ENCODE measurements around the gene VAPB. TPM values are rescaled to one million over a fixed set of nuclear protein-coding genes. Genes with fewer than 3 reads are reported as not detected.

Gene VAPB
- total RNA-seq, 1 experiment from 2014 or later: 9.1 TPM

- peak; percentile 44 for DNase-seq (ENCODE audit: low spot score)
Measured at GRCh38 chr20:58482416-58482815, 93.4 kb downstream of the VAPB start.

DNA sequence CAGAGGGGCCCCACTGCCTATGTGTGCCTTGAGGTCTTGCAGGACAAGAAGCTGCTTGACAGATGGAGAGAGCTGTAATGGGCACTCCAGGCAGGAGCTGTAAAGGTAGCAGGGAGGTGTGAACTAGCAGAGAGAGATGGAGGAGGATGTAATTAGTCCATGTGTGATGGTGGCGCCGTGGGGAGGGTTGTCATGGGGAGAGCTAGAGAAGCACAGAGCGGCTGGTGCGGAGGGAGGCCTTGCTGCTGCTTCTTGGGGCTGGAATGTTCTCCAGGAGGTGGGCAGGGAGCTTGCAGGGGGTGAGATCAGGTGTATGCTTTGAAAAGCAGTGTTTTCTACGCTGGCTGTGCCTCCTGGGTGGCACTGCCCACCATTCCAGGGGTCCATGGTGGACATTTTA lies 94.0 kb downstream of the VAPB start:
- DNase-seq (ENCODE audit: low spot score): no peak

DNA sequence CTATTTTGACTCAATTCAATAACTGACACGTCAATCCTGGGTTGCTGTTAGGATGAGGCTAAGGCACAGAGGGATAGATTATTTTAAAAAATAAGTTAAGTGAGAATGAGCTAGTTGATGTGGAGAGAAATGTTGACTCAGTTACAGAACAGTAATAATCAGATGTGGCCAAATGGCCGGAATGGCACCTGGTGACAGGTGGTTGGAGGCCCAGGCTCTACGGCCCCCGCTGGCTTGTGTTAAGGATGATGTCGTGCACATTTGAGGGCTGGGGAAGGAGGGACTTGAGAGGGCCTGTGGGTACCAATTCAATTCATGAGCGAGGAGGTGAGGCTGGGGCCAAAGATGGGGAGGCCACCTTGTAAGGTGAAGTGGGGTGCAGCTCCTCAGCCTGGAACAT lies 94.4 kb downstream of the VAPB start:
- no peak for DNase-seq (ENCODE audit: low spot score)

- DNase-seq (ENCODE audit: low spot score): no peak
Measured at GRCh38 chr20:58485393-58485792, 96.4 kb downstream of the VAPB start.

DNA sequence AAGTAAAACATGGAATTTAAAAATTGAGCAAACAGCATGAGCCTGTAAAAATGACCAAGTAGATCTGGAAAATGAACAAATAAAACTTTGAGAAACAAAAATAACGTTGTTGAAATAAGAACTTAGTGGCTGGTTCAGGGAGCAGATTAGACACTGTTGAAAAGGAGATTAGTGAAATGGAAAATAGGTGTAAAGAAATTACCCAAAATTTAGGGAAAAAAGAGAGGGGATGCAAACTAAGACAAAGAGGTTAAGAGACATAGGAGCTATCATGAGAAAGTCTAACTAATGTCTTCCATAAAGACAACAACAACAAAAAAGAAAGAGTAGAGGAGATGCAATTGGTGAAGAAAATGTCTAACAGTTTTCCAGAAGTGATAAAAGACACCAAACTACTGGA lies 97.2 kb downstream of the VAPB start:
- no peak for DNase-seq (ENCODE audit: low spot score)

DNA sequence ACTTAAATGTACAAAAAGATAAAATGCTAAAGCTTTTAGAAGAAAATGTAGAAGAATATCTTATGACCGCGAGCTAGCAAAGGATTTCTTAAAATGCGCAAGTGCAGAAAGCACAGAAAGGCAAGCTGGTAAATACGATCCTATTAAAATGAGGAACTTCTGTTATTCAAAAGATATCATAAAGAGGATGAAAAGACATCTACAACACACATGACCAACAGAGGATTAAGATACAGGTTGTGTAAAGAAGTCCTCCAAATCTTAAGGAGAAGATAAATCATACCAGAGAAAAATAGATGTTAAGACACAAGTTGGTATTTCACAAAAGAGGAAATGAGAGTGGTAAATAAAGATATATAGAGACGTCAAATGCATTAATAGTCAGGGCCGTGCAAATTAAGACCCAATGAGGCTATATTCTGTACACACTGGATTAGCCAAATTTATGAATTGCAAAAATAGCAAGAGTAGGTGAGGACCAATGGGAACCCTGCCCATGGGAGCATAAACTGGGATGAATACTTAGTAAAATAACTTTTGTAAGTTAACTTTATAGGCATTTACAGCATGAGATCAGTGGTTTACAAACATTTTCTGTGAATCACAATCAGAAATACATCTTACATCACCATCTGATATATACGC lies 103.2 kb downstream of the VAPB start:
- no peak for DNase-seq (ENCODE audit: low spot score)

DNA sequence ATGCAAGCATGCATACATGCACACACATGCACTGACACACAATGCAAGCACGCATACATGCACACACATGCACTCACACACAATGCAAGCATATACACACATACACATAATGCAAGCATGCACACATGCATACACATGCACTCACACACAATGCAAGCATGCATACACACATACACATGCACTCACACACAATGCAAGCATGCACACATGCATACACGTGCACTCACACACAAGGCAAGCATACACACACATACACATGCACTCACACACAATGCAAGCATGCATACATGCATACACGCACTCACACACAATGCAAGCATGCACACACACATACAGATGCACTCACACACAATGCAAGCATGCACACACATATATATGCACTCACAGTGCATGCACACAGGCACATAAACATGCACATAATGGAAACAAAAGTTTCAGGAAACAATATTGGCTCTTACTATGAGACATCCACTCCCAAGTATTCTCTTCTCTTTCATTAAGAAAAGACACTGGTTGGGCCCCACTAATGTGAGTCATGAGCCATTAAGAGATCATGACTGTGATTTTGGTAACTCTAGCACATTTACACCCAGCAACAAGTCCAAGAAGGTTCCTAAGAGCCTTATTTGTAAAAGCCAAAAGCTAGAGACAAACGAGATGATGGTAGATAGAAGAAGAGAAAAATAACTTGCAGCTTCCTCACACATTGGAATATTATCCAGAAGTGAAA lies 103.9 kb downstream of the VAPB start:
- no peak for DNase-seq (ENCODE audit: low spot score)

GRCh38 chr20:58494923-58495622 lies 106.0 kb downstream of the VAPB start:
- DNase-seq (ENCODE audit: low spot score): no peak

DNA sequence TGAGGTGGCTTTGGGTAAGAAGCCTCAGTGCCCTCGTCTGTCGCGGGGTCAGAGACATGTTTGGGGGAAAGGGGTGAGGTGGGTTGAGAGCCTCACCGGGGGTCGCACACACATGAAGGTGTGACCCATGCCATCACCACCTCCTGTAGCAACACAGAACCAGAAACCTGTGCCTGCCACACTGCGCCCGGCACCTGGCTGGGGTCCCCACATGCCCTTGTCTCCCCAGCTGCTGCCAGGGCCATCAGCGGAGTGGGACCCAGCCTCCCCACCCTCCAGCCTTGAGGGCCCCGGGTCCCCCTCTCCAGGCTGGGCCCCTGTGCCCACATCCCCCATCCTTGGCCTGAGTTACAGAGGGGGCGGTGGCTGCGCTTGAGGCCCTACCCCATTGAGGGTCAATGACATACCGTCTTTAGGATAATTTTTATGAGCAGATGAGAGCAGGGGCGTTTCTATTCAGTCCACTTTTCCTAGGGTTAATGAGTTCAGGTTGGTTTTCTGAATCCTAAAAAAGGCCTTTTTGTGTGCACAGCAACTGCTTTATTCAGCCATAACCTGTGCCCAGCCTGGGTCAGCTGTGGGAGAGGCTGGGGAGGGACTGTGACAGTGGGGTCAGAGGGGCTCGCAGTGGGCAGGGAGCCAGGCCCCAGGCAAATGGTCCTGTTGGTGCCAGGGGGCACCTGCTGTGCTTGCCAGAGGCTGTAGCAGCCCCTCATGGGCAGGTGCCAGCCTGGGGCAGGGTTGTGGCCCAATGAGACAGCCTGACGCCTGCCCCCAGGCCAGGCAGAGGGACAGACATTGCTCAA lies 106.8 kb downstream of the VAPB start:
- DNase-seq (ENCODE audit: low spot score): no peak

- DNase-seq (ENCODE audit: low spot score): no peak
Measured at GRCh38 chr20:58496429-58496769, 107.4 kb downstream of the VAPB start.

GRCh38 chr20:58497076-58497641 lies 108.1 kb downstream of the VAPB start:
- DNase-seq (ENCODE audit: low spot score): no peak

DNA sequence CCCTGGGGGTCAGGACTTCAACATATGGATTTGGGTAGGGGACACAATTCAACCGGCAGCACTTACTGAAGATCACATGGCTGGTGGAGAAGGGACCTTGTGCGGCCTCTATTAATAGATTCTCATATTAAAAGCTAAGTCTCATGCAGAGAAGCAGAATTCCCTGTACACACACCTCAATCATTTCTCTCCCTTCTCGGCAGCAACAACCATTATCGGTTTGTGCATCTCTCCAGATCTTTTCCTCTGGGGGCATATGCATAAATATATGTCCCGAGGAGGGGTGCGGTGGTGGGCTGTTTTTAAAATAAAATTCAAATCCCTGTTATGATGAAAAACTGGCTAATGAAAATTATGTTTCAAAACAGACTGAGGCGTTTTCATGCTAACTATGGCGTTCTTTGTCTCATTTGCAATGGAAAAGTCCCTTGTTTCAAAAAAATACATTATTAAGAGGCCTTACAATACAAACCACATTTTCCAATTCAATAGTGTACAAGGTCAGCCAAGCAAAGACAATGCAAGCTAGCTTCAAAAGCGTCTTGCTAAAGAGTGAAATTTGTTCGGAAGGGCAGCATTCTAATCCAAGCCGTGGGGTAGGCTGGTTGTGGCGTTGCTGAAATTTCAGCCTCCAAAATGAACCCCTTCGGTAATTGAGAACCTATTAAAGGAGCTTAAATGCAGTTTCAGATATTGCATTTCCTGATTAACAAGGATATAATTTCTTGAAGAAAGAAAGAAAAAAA lies 108.9 kb downstream of the VAPB start:
- DNase-seq (ENCODE audit: low spot score): no peak

DNA sequence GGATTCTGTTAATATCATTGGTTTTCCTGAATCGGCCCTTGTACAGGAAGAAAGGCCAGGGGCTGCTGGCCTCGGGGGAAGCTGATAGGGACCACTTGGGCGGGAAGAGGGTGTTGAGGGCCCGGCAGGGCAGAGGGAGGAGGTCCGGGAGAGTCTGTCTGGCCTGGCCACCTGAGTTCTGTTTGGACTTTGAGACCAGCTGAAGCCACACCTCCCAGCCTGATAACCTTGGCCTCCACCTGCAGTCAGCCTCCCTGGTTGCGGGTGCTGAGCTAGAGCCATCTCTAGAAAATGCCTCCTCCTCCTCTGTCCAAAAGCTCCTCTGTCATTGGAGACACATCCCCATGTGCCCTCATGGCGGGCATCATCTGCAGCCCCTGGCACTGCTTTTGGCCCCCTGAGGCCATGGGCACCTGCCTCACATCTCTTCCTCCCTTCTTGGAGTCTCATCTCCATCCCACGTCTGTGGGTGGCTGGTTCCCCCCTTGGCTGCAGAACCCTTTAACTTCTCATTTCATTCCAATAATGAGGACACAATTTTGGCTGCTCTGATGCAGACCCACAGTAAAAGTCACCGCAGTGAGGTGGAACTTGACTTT lies 109.5 kb downstream of the VAPB start:
- DNase-seq (ENCODE audit: low spot score): no peak

DNA sequence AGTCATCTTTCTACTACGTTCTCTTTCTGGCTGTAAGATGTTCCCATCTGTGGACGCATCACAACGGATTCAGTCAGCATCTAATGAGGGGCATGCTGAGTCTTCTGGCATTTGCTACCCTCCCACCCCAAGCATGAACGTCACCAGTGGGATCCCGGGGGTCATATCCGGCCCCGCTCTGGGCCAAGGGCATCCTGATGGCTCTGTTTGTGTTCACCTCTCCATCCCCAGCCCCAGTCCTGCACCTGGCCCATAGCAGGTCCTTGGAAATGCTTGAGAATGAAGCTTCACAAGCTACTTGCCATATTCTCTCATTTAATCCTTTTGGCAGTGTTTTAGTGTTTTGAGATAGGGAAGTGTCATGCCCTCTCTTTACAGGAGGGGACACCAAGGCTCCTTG lies 111.2 kb downstream of the VAPB start:
- DNase-seq (ENCODE audit: low spot score): no peak

Other genes starting within 250 kb of the VAPB start
- gene ANKRD60, start 160.6 kb upstream of the VAPB start, total RNA-seq (2014; rRNA removed; shearing (Covaris generic)): not detected in 2 replicates
- gene RAB22A, start 79.5 kb upstream of the VAPB start, total RNA-seq (2014; rRNA removed; shearing (Covaris generic)): 7.3 and 11.5 TPM in 2 replicates
- gene APCDD1L, start 126.2 kb downstream of the VAPB start, total RNA-seq (2014; rRNA removed; shearing (Covaris generic)): 1.5 and 1.7 TPM in 2 replicates